Measurements from ENCODE around the gene PARN. TPM values are rescaled to one million over a fixed set of nuclear protein-coding genes. Genes with fewer than 3 reads are reported as not detected.

Gene PARN
- total RNA-seq, 2 experiments from 2014 or later: 41.4 to 43.0 TPM

GRCh38 chr16:14470788-14471187 lies 159.3 kb downstream of the PARN start:
- Mint-ChIP-seq H3K9me3 (no peaks in the 10 kb centered on the region), H3K36me3 (ENCODE audit: low read depth) (peaks cover 3% of the 10 kb centered on the region), H3K4me3 (no peak overlapping the region), H3K27ac (no peak overlapping the region), H3K27me3 (no peaks in the 10 kb centered on the region), H3K4me1 (no peaks in the 10 kb centered on the region)
- no peak for DNase-seq
- ChIA-PET CTCF (no interaction called here), POLR2A (no interaction called here)

- Mint-ChIP-seq H3K4me1 (peaks cover 4% of the 10 kb centered on the region), H3K4me3 (no peak overlapping the region), H3K9me3 (peaks cover 14% of the 10 kb centered on the region), H3K27ac (no peak overlapping the region), H3K27me3 (no peaks in the 10 kb centered on the region), H3K36me3 (ENCODE audit: low read depth) (peaks cover 34% of the 10 kb centered on the region)
- POLR2A ChIA-PET: no interaction called here
- CTCF ChIA-PET: interaction anchor here (1.2 kb wide), 1 partner anchor 216 kb away, joined by 3 read pairs; no protein-coding TSS in a partner anchor
- no peak for DNase-seq
Observed at GRCh38 chr16:14465799-14466198, 164.3 kb downstream of the PARN start.

GRCh38 chr16:14464796-14465195 lies 165.3 kb downstream of the PARN start:
- H3K27ac Mint-ChIP-seq: no peak overlapping the region
- CTCF ChIA-PET: interaction anchor here (1.2 kb wide), 1 partner anchor 215 kb away, joined by 3 read pairs; no protein-coding TSS in a partner anchor
- peaks cover 5% of the 10 kb centered on the region for H3K4me1 Mint-ChIP-seq

GRCh38 chr16:14464192-14464591 lies 165.9 kb downstream of the PARN start:
- ChIA-PET POLR2A (no interaction called here), CTCF (interaction anchor here (0.7 kb wide), 1 partner anchor 176 kb away, joined by 5 read pairs; no protein-coding TSS in a partner anchor)
- Mint-ChIP-seq H3K27me3 (no peaks in the 10 kb centered on the region), H3K27ac (no peak overlapping the region), H3K36me3 (ENCODE audit: low read depth) (peaks cover 36% of the 10 kb centered on the region), H3K9me3 (peaks cover 14% of the 10 kb centered on the region), H3K4me3 (no peak overlapping the region), H3K4me1 (peaks cover 5% of the 10 kb centered on the region)
- DNase-seq: no peak

More at GRCh38 chr16:14464796-14465195, 165.3 kb downstream of the PARN start:
- DNase-seq: no peak
- Mint-ChIP-seq H3K36me3 (ENCODE audit: low read depth) (peaks cover 36% of the 10 kb centered on the region), H3K27me3 (no peaks in the 10 kb centered on the region), H3K4me3 (no peak overlapping the region), H3K9me3 (peaks cover 14% of the 10 kb centered on the region)
- POLR2A ChIA-PET: no interaction called here

DNA sequence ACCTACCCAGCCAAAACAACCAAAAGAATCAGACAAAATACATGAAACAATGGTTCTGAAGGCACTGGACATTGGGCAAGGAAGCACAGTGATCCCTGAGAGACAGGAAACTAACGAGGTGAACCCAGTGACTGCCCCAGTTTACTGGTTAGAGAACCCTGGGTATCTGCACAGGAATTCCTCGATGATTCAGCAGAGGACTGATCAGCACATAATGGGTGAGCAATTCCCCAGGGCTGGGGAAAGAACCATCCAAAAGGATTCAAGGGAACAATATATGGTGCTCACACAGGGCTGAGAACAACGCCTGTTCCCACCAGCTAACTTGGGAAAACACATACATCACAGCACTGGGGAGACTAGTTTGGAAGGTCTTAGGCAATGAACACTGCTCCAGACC lies 167.2 kb downstream of the PARN start:
- peaks cover 5% of the 10 kb centered on the region for H3K4me1 Mint-ChIP-seq
- ChIA-PET POLR2A (no interaction called here), CTCF (no interaction called here)
- DNase-seq: no peak
- peaks cover 14% of the 10 kb centered on the region for H3K9me3 Mint-ChIP-seq
- H3K27me3 Mint-ChIP-seq: no peaks in the 10 kb centered on the region
- H3K27ac Mint-ChIP-seq: no peak overlapping the region
- peaks cover 36% of the 10 kb centered on the region for H3K36me3 Mint-ChIP-seq (ENCODE audit: low read depth)
- no peak overlapping the region for H3K4me3 Mint-ChIP-seq

GRCh38 chr16:14460726-14461125 lies 169.3 kb downstream of the PARN start:
- POLR2A ChIA-PET: no interaction called here
- H3K4me1 Mint-ChIP-seq: peaks cover 5% of the 10 kb centered on the region
- H3K27ac Mint-ChIP-seq: no peak overlapping the region
- peaks cover 36% of the 10 kb centered on the region for H3K36me3 Mint-ChIP-seq (ENCODE audit: low read depth)
- CTCF ChIA-PET: no interaction called here
- H3K4me3 Mint-ChIP-seq: no peak overlapping the region
- no peaks in the 10 kb centered on the region for H3K27me3 Mint-ChIP-seq
- DNase-seq: no peak
- H3K9me3 Mint-ChIP-seq: peaks cover 14% of the 10 kb centered on the region

- H3K36me3 Mint-ChIP-seq (ENCODE audit: low read depth): peaks cover 30% of the 10 kb centered on the region
- peaks cover 9% of the 10 kb centered on the region for H3K9me3 Mint-ChIP-seq
- H3K4me3 Mint-ChIP-seq: no peak overlapping the region
- CTCF ChIA-PET: no interaction called here
- peaks cover 5% of the 10 kb centered on the region for H3K4me1 Mint-ChIP-seq
- no peak for DNase-seq
- POLR2A ChIA-PET: no interaction called here
- no peaks in the 10 kb centered on the region for H3K27me3 Mint-ChIP-seq
- H3K27ac Mint-ChIP-seq: no peak overlapping the region
Observed at GRCh38 chr16:14458576-14458975, 171.5 kb downstream of the PARN start.

DNA sequence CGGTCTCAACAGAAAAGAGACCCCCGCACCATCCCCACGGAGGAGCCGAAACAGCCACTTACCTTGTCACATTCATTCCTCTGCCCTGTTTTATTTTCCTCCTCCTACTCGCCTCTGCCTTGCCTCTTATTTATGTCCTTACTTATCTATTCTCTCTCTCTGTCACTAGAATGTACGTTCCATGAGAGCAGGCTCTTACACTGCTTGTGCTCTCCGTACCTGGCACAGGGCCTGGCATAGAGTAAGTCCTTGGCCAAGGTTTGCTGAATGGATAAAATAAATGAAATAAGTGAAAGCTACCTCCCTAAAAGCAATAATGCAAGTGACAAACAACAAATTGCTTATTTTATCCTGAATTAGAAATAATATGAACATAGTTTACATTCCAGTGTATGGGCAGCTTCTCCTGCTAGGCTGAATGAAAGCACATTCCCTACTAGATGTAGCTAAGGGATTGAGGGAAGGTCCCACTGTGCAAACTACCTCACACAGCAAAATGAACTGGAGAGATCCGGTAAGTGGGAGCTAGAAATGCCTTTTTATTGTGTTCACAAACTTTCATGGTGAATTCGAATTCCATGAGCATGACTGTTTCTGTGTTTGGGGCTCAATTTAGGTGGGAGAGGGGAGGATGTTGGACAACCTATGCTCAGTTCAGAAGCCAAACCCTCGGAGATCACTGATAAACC lies 173.1 kb downstream of the PARN start:
- POLR2A ChIA-PET: no interaction called here

GRCh38 chr16:14455573-14455972 lies 174.5 kb downstream of the PARN start:
- CTCF ChIA-PET: no interaction called here
- H3K27ac Mint-ChIP-seq: no peak overlapping the region
- no peaks in the 10 kb centered on the region for H3K9me3 Mint-ChIP-seq

More for the DNA sequence above, 173.1 kb downstream of the PARN start:
- DNase-seq: no peak
- Mint-ChIP-seq H3K27ac (no peak overlapping the region), H3K36me3 (ENCODE audit: low read depth) (peaks cover 14% of the 10 kb centered on the region), H3K27me3 (no peaks in the 10 kb centered on the region), H3K4me1 (peaks cover 4% of the 10 kb centered on the region), H3K4me3 (no peak overlapping the region), H3K9me3 (no peaks in the 10 kb centered on the region)
- CTCF ChIA-PET: no interaction called here

GRCh38 chr16:14454391-14454790 lies 175.7 kb downstream of the PARN start:
- POLR2A ChIA-PET: no interaction called here

More at GRCh38 chr16:14455573-14455972, 174.5 kb downstream of the PARN start:
- Mint-ChIP-seq H3K4me1 (no peaks in the 10 kb centered on the region), H3K36me3 (ENCODE audit: low read depth) (peaks cover under 1% of the 10 kb centered on the region), H3K4me3 (no peak overlapping the region), H3K27me3 (no peaks in the 10 kb centered on the region)
- DNase-seq: no peak
- POLR2A ChIA-PET: no interaction called here

GRCh38 chr16:14452066-14452465 lies 178.0 kb downstream of the PARN start:
- Mint-ChIP-seq H3K36me3 (ENCODE audit: low read depth) (no peaks in the 10 kb centered on the region), H3K27me3 (no peaks in the 10 kb centered on the region), H3K27ac (no peak overlapping the region), H3K9me3 (no peaks in the 10 kb centered on the region), H3K4me1 (no peaks in the 10 kb centered on the region), H3K4me3 (no peak overlapping the region)
- ChIA-PET POLR2A (no interaction called here), CTCF (no interaction called here)
- no peak for DNase-seq

More at GRCh38 chr16:14454391-14454790, 175.7 kb downstream of the PARN start:
- no peak for DNase-seq
- no peak overlapping the region for H3K27ac Mint-ChIP-seq
- H3K9me3 Mint-ChIP-seq: no peaks in the 10 kb centered on the region
- no peaks in the 10 kb centered on the region for H3K4me1 Mint-ChIP-seq
- no peaks in the 10 kb centered on the region for H3K36me3 Mint-ChIP-seq (ENCODE audit: low read depth)
- CTCF ChIA-PET: no interaction called here
- no peak overlapping the region for H3K4me3 Mint-ChIP-seq
- H3K27me3 Mint-ChIP-seq: no peaks in the 10 kb centered on the region

GRCh38 chr16:14450846-14451245 lies 179.2 kb downstream of the PARN start:
- H3K9me3 Mint-ChIP-seq: no peaks in the 10 kb centered on the region
- ChIA-PET POLR2A (no interaction called here), CTCF (no interaction called here)
- no peak overlapping the region for H3K27ac Mint-ChIP-seq
- DNase-seq: no peak
- no peaks in the 10 kb centered on the region for H3K36me3 Mint-ChIP-seq (ENCODE audit: low read depth)
- no peak overlapping the region for H3K4me3 Mint-ChIP-seq
- H3K4me1 Mint-ChIP-seq: no peaks in the 10 kb centered on the region
- H3K27me3 Mint-ChIP-seq: no peaks in the 10 kb centered on the region

GRCh38 chr16:14449790-14450480 lies 180.1 kb downstream of the PARN start:
- no peak for DNase-seq
- H3K4me1 Mint-ChIP-seq: no peaks in the 10 kb centered on the region
- no peak overlapping the region for H3K4me3 Mint-ChIP-seq
- no peaks in the 10 kb centered on the region for H3K9me3 Mint-ChIP-seq
- H3K36me3 Mint-ChIP-seq (ENCODE audit: low read depth): no peaks in the 10 kb centered on the region
- ChIA-PET POLR2A (no interaction called here), CTCF (no interaction called here)
- H3K27ac Mint-ChIP-seq: no peak overlapping the region
- no peaks in the 10 kb centered on the region for H3K27me3 Mint-ChIP-seq

- H3K9me3 Mint-ChIP-seq: no peaks in the 10 kb centered on the region
- H3K36me3 Mint-ChIP-seq (ENCODE audit: low read depth): no peaks in the 10 kb centered on the region
- no peaks in the 10 kb centered on the region for H3K4me1 Mint-ChIP-seq
- ChIA-PET CTCF (no interaction called here), POLR2A (no interaction called here)
- no peaks in the 10 kb centered on the region for H3K27me3 Mint-ChIP-seq
- no peak for DNase-seq
- H3K27ac Mint-ChIP-seq: no peak overlapping the region
- no peak overlapping the region for H3K4me3 Mint-ChIP-seq
Observed at GRCh38 chr16:14449334-14449733, 180.7 kb downstream of the PARN start.

Measured in activated CD4-positive, alpha-beta memory T cell treated with anti-CD3 and anti-CD28 coated beads, Interleukin-2, amount 10 ng/mL, durations not matched to agents 7 days and 5 days (primary cell).